ENCODE data around the gene RBM33. TPM values are rescaled to one million over a fixed set of nuclear protein-coding genes. Genes with fewer than 3 reads are reported as not detected.

RBM33 gene
- total RNA-seq = 10 to 100 TPM; 68.7 to 71.6 TPM
- 68.5 TPM for polyA plus RNA-seq

- Mint-ChIP-seq H3K9me3 (peaks cover 10 to 14% (median 11%) of the 10 kb centered on the region in 5 donors), H3K36me3 (peaks cover 24 to 64% (median 28%) of the 10 kb centered on the region in 3 donors), H3K4me3 (peak within 1 kb of the TSS; percentile 94 to 100 (median 97)), H3K4me1 (peaks cover 47 to 57% (median 53%) of the 10 kb centered on the region in 3 donors), H3K27me3 (no peaks in the 10 kb centered on the region), H3K27ac (peak within 1 kb of the TSS; percentile 94 to 100 (median 99))
- Histone ChIP-seq H3K4me1 (ENCODE audit: insufficient read depth, low read length) (peaks cover 28% of the 10 kb centered on the region), H3K4me3 (ENCODE audit: low read length) (peak within 1 kb of the TSS; percentile 98), H3K27me3 (ENCODE audit: insufficient read depth, low read length, poor library complexity, severe bottlenecking) (no peaks in the 10 kb centered on the region), H3K27ac (ENCODE audit: low read depth, low read length) (peak within 1 kb of the TSS; percentile 93), H3K9me3 (ENCODE audit: low read length) (no peaks in the 10 kb centered on the region), H3K36me3 (ENCODE audit: insufficient read depth, low read length) (peaks cover 4% of the 10 kb centered on the region)
- ChIA-PET CTCF (interaction anchor here (0.9 to 1.0 kb wide), 2 partner anchors 88 to 347 kb away, joined by 3 read pairs; partner anchors contain the start of gene INSIG1), POLR2A (interaction anchor here (0.6 to 1.1 kb wide), 7 partner anchors 9 to 1278 kb away, joined by 3 to 5 read pairs (median 3); no protein-coding TSS in a partner anchor)
- peak; percentile 68 to 88 (median 81) for DNase-seq
Measured at GRCh38 chr7:155644178-155644970, at the start of gene RBM33. Gene RBM33, plus strand, starts transcription at chr7:155644661. Its CDS starts 216 bp downstream, at chr7:155644877.

DNA sequence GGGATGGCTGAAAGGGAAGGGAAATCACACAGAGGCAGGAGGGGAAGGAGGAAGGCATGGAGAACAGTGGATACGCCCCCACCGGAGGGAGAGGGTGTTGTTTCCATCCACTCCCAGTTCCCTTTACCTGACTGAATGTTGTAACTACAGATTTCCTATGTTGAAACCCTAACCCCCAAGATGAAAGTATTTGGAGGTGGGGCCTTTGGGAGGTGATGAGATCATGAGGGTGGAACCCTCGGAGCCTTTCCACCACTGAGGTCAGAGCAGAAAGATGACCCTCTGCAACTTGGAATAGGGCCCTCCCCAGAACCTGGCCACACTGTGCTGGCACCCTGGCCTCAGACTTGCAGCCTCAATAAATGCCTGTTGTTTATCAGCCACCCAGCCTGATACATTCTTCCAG lies 49.5 kb upstream of the RBM33 start:
- H3K27me3 ChIP-seq (ENCODE audit: insufficient read depth, low read length, poor library complexity, severe bottlenecking) = peaks cover 4% of the 10 kb centered on the region
- no peaks in the 10 kb centered on the region for H3K36me3 ChIP-seq (ENCODE audit: insufficient read depth, low read length)
- H3K4me3 ChIP-seq (ENCODE audit: low read length) = no peak overlapping the region
- no peaks in the 10 kb centered on the region for H3K9me3 ChIP-seq (ENCODE audit: low read length)
- ChIA-PET POLR2A (no interaction called here), CTCF (interaction anchor here (1.6 to 1.9 kb wide), 2 partner anchors 139 to 172 kb away, joined by 4 to 9 read pairs; no protein-coding TSS in a partner anchor)
- Mint-ChIP-seq H3K27me3 (peaks cover 28 to 57% of the 10 kb centered on the region in 2 donors), H3K4me1 (peaks cover 3 to 7% (median 4%) of the 10 kb centered on the region in 3 donors), H3K9me3 (no peaks in the 10 kb centered on the region), H3K36me3 (no peaks in the 10 kb centered on the region), H3K27ac (no peak overlapping the region), H3K4me3 (no peak overlapping the region)
- no peak for DNase-seq
- no peaks in the 10 kb centered on the region for H3K4me1 ChIP-seq (ENCODE audit: insufficient read depth, low read length)
- H3K27ac ChIP-seq (ENCODE audit: low read depth, low read length) = no peak overlapping the region

- Mint-ChIP-seq H3K27ac (no peak overlapping the region), H3K27me3 (peaks cover 24 to 57% of the 10 kb centered on the region in 2 donors), H3K4me3 (no peak overlapping the region), H3K4me1 (peaks cover 3 to 7% (median 4%) of the 10 kb centered on the region in 3 donors), H3K9me3 (no peaks in the 10 kb centered on the region), H3K36me3 (no peaks in the 10 kb centered on the region)
- H3K27me3 ChIP-seq (ENCODE audit: insufficient read depth, low read length, poor library complexity, severe bottlenecking) = peaks cover 4% of the 10 kb centered on the region
- H3K36me3 ChIP-seq (ENCODE audit: insufficient read depth, low read length) = no peaks in the 10 kb centered on the region
- CTCF ChIA-PET = interaction anchor here (0.5 to 3.9 kb wide), 10 partner anchors 11 to 171 kb away, joined by 3 to 88 read pairs (median 3); no protein-coding TSS in a partner anchor
- POLR2A ChIA-PET = no interaction called here
- H3K9me3 ChIP-seq (ENCODE audit: low read length) = no peaks in the 10 kb centered on the region
- no peak for DNase-seq
- H3K4me3 ChIP-seq (ENCODE audit: low read length) = no peak overlapping the region
- no peak overlapping the region for H3K27ac ChIP-seq (ENCODE audit: low read depth, low read length)
- no peaks in the 10 kb centered on the region for H3K4me1 ChIP-seq (ENCODE audit: insufficient read depth, low read length)
Measured at GRCh38 chr7:155597753-155598140, 46.7 kb upstream of the RBM33 start.

- Mint-ChIP-seq H3K4me3 (no peak overlapping the region), H3K27ac (no peak overlapping the region), H3K27me3 (peaks cover 23 to 65% of the 10 kb centered on the region in 2 donors), H3K9me3 (no peaks in the 10 kb centered on the region), H3K36me3 (no peaks in the 10 kb centered on the region), H3K4me1 (peaks cover 3 to 7% (median 4%) of the 10 kb centered on the region in 3 donors)
- Histone ChIP-seq H3K4me3 (ENCODE audit: low read length) (no peak overlapping the region), H3K4me1 (ENCODE audit: insufficient read depth, low read length) (no peaks in the 10 kb centered on the region), H3K27me3 (ENCODE audit: insufficient read depth, low read length, poor library complexity, severe bottlenecking) (peaks cover 4% of the 10 kb centered on the region), H3K9me3 (ENCODE audit: low read length) (no peaks in the 10 kb centered on the region), H3K36me3 (ENCODE audit: insufficient read depth, low read length) (no peaks in the 10 kb centered on the region), H3K27ac (ENCODE audit: low read depth, low read length) (no peak overlapping the region)
- CTCF ChIA-PET = interaction anchor here (0.6 to 3.9 kb wide), 32 partner anchors 8 to 671 kb away, joined by 3 to 88 read pairs (median 4); no protein-coding TSS in a partner anchor
- DNase-seq = peak; percentile 54 to 83 (median 72)
- POLR2A ChIA-PET = no interaction called here
Measured at GRCh38 chr7:155598810-155599210, 45.7 kb upstream of the RBM33 start.

GRCh38 chr7:155602156-155602555 lies 42.3 kb upstream of the RBM33 start:
- ChIA-PET POLR2A (no interaction called here), CTCF (interaction anchor here (1.0 kb wide), 1 partner anchor 170 kb away, joined by 3 read pairs; no protein-coding TSS in a partner anchor)
- H3K4me3 Mint-ChIP-seq = no peak overlapping the region
- Histone ChIP-seq H3K9me3 (ENCODE audit: low read length) (no peaks in the 10 kb centered on the region), H3K36me3 (ENCODE audit: insufficient read depth, low read length) (no peaks in the 10 kb centered on the region), H3K27me3 (ENCODE audit: insufficient read depth, low read length, poor library complexity, severe bottlenecking) (no peaks in the 10 kb centered on the region), H3K27ac (ENCODE audit: low read depth, low read length) (no peak overlapping the region), H3K4me3 (ENCODE audit: low read length) (no peak overlapping the region), H3K4me1 (ENCODE audit: insufficient read depth, low read length) (no peaks in the 10 kb centered on the region)
- H3K27me3 Mint-ChIP-seq = peaks cover 23 to 65% of the 10 kb centered on the region in 2 donors
- H3K36me3 Mint-ChIP-seq = no peaks in the 10 kb centered on the region
- H3K4me1 Mint-ChIP-seq = peaks cover 3 to 7% (median 4%) of the 10 kb centered on the region in 3 donors
- H3K9me3 Mint-ChIP-seq = no peaks in the 10 kb centered on the region
- H3K27ac Mint-ChIP-seq = no peak overlapping the region
- no peak for DNase-seq

DNA sequence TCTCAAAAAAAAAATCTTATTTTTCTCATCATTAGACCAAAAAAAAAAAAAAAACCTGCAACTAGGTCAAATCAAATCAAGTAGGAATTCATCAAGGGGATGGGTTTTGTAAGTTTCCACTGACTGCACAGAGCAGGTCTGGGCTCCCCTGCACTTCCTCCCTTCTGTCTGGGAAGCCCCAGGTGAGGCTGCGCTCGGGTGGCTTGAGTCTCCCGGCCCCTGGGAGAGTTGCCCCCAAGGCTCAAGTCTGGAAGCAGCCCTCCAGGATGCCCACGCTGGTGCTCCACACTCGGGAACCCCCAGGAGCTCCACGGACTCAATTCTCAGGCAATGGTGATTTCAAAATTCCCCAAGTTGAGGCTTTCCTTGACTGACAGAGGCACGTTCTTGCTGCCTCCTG lies 41.7 kb upstream of the RBM33 start:
- H3K36me3 Mint-ChIP-seq = no peaks in the 10 kb centered on the region
- DNase-seq = no peak
- no peak overlapping the region for H3K27ac Mint-ChIP-seq
- H3K4me3 Mint-ChIP-seq = no peak overlapping the region
- ChIA-PET POLR2A (no interaction called here), CTCF (interaction anchor here (2.2 kb wide), 1 partner anchor 165 kb away, joined by 6 read pairs; no protein-coding TSS in a partner anchor)
- peaks cover 19 to 64% of the 10 kb centered on the region in 2 donors for H3K27me3 Mint-ChIP-seq
- H3K4me1 Mint-ChIP-seq = peaks cover 3 to 7% (median 4%) of the 10 kb centered on the region in 3 donors
- H3K9me3 Mint-ChIP-seq = no peaks in the 10 kb centered on the region
- H3K36me3 ChIP-seq (ENCODE audit: insufficient read depth, low read length) = no peaks in the 10 kb centered on the region
- no peaks in the 10 kb centered on the region for H3K27me3 ChIP-seq (ENCODE audit: insufficient read depth, low read length, poor library complexity, severe bottlenecking)
- H3K4me3 ChIP-seq (ENCODE audit: low read length) = no peak overlapping the region
- H3K27ac ChIP-seq (ENCODE audit: low read depth, low read length) = no peak overlapping the region
- H3K9me3 ChIP-seq (ENCODE audit: low read length) = no peaks in the 10 kb centered on the region
- no peaks in the 10 kb centered on the region for H3K4me1 ChIP-seq (ENCODE audit: insufficient read depth, low read length)

DNA sequence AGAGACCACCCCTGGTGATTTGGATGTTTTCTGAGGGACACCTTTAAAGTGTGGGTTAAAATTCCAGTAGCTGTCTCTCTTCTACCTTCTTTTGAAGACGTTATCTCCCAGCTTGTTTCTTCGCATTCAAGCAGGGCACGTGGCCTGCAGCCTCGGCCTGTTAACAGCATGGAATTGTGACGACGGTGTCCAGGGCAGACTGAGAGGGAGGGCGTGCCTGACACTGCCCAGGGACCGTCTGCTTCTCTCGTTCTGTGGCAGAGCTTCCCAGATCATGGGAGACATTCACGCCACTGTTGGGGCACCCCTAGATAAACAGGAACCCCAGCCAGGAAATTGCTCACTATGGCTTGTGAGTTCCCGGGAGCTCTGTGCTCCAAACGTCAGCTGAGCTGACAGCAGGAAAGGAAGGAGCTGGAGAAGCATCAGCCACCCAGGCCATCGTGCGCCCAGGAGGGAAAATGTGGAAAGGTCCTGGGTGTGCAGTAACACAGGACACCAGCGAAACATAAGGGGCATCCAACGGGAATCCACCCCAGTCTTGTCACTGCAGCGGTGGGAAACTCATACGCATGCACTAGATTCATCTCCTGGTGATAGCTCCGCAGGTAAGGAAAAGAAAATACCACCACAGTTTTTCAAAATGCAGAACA lies 41.1 kb upstream of the RBM33 start:
- Mint-ChIP-seq H3K36me3 (no peaks in the 10 kb centered on the region), H3K4me3 (no peak overlapping the region), H3K27me3 (peaks cover 16 to 61% of the 10 kb centered on the region in 2 donors), H3K4me1 (peaks cover 3 to 7% (median 4%) of the 10 kb centered on the region in 3 donors), H3K27ac (peak overlapping the region in 2 of 8 donors; percentile 12 to 84), H3K9me3 (no peaks in the 10 kb centered on the region)
- Histone ChIP-seq H3K4me3 (ENCODE audit: low read length) (no peak overlapping the region), H3K9me3 (ENCODE audit: low read length) (no peaks in the 10 kb centered on the region), H3K27me3 (ENCODE audit: insufficient read depth, low read length, poor library complexity, severe bottlenecking) (no peaks in the 10 kb centered on the region), H3K4me1 (ENCODE audit: insufficient read depth, low read length) (no peaks in the 10 kb centered on the region), H3K27ac (ENCODE audit: low read depth, low read length) (no peak overlapping the region), H3K36me3 (ENCODE audit: insufficient read depth, low read length) (no peaks in the 10 kb centered on the region)
- ChIA-PET CTCF (interaction anchor here (2.2 kb wide), 1 partner anchor 164 kb away, joined by 6 read pairs; no protein-coding TSS in a partner anchor), POLR2A (no interaction called here)
- DNase-seq = no peak

Measured in CD8-positive, alpha-beta memory T cell (primary cell).